HepG2 (cell line): ENCODE data around the gene SRCAP. TPM values are rescaled to one million over a fixed set of nuclear protein-coding genes. Genes with fewer than 3 reads are reported as not detected.

Experiments
- ATAC-seq: fragments of 200-7000 bp; cut with Tn5 transposase; 3 replicates; pipeline ENCODE4 v1.9.1; 2020; ENCODE audit warnings: mild to moderate bottlenecking, moderate library complexity
- BruUV-seq: library from RNA; stranded (reverse); fragments of 400-500 nt; replicated peaks from 2 replicates; lab custom pipeline; 2021; lab: Mats Ljungman, UMichigan
- CTCF ChIA-PET: fragments of 300-600 bp; formaldehyde crosslinking; extraction: SDS; loops from one replicate; lab custom pipeline; 2021; ENCODE audit warnings: low total read pairs, inconsistent platforms, low intra/inter-chr PET ratio; lab: Yijun Ruan, JAX
- POLR2A ChIA-PET: fragments of 350-600 bp; sonication (Branson Sonifier 250); formaldehyde crosslinking; loops from one replicate; lab custom pipeline; 2020; ENCODE audit warnings: antibody characterized with exemption, inconsistent platforms; lab: Yijun Ruan, JAX
- DNase-seq: peaks from one replicate; pipeline ENCODE4 v3.0.0-alpha.2; 2015; ENCODE audit warnings: low spot score
- FAIRE-seq: peaks from 3 replicates; lab custom pipeline; 2011; peaks lifted over from hg19 to GRCh38; lab: Jason Lieb, UNC
- H2AFZ ChIP-seq: one replicate; pipeline ENCODE4 v1.6.1; 2011; ENCODE audit warnings: low read length, inconsistent platforms
- H3K27ac ChIP-seq: fragments of 300-600 bp; 3 replicates; pipeline ENCODE4 v1.8.0; 2011; ENCODE audit warnings: mixed run types, mild to moderate bottlenecking, mixed read lengths, low read length, inconsistent platforms; ENCODE audit not compliant: insufficient read depth; ENCODE audit errors: extremely low read length
- H3K27me3 ChIP-seq, 2 experiments: fragments of 200-600 bp in 1 of 2; 2 replicates in 1 of 2; 3 replicates in 1 of 2; pipeline versions ENCODE4 v1.6.0 to v1.8.0; 2011; ENCODE audit warnings: low read length in 2 of 2, mild to moderate bottlenecking in 2 of 2, moderate library complexity in 2 of 2, inconsistent platforms in 1 of 2; ENCODE audit not compliant: insufficient read depth in 2 of 2, control insufficient read depth in 1 of 2
- H3K36me3 ChIP-seq, 2 experiments: fragments of 200-600 bp in 1 of 2; replicated peaks in 1 of 2; 2 replicates in 1 of 2; 3 replicates in 1 of 2; pipeline versions ENCODE4 v1.5.1 to v1.8.0; 2011; ENCODE audit warnings: low read length in 2 of 2, inconsistent platforms in 1 of 2; ENCODE audit not compliant: insufficient read depth in 2 of 2, control insufficient read depth in 1 of 2
- H3K4me1 ChIP-seq: 2 replicates; pipeline ENCODE4 v1.5.1; 2012; ENCODE audit warnings: low read length, inconsistent platforms; ENCODE audit not compliant: insufficient read depth
- H3K4me2 ChIP-seq: 2 replicates; pipeline ENCODE4 v1.6.0; 2011; ENCODE audit warnings: low read depth, low read length, inconsistent platforms
- H3K4me3 ChIP-seq, 3 experiments: fragments of 200-600 bp in 1 of 3; sonication (generic), shearing (Covaris generic) in 1 of 3; replicated peaks in 1 of 3; 2 replicates each; pipeline ENCODE4 v1.5.1; 2011 to 2016; ENCODE audit warnings: low read length in 3 of 3, inconsistent platforms in 2 of 3, low read depth in 2 of 3, mild to moderate bottlenecking in 2 of 3, control low read depth in 1 of 3, mixed read lengths in 1 of 3; ENCODE audit not compliant: insufficient read depth in 1 of 3
- H3K79me2 ChIP-seq: one replicate; pipeline ENCODE4 v1.6.1; 2011; ENCODE audit warnings: low read length, inconsistent platforms; ENCODE audit not compliant: insufficient read depth
- H3K9ac ChIP-seq: 2 replicates; pipeline ENCODE4 v1.6.0; 2011; ENCODE audit warnings: mild to moderate bottlenecking, low read depth, low read length, inconsistent platforms; ENCODE audit not compliant: insufficient read depth
- H3K9me3 ChIP-seq: 2 replicates; pipeline ENCODE4 v1.5.1; 2012; ENCODE audit warnings: mild to moderate bottlenecking, low read length
- H4K20me1 ChIP-seq: 2 replicates; pipeline ENCODE4 v1.6.0; 2011; ENCODE audit warnings: inconsistent platforms, mild to moderate bottlenecking, low read length, moderate library complexity; ENCODE audit not compliant: insufficient read depth
- AGO2 ChIP-seq: fragments of 200-400 bp; formaldehyde crosslinking; optimal IDR thresholded peaks from 2 replicates; pipeline ENCODE3; 2017; ENCODE audit warnings: mild to moderate bottlenecking, low read depth, low read length, moderate library complexity
- POLR2A ChIP-seq, 2 experiments: IDR thresholded peaks; 2 replicates each; pipeline ENCODE4 v1.6.1; 2011; ENCODE audit warnings: low read depth in 2 of 2, low read length in 2 of 2, mild to moderate bottlenecking in 1 of 2, moderate library complexity in 1 of 2; ENCODE audit not compliant: insufficient read depth in 1 of 2
- ZNF362 ChIP-seq: sonication (generic); formaldehyde crosslinking; IDR thresholded peaks from 2 replicates; pipeline ENCODE4 v1.4.0; 2020; ENCODE audit warnings: missing genetic modification reagents, mild to moderate bottlenecking, borderline replicate concordance
- ZNF768 ChIP-seq: sonication (generic); formaldehyde crosslinking; IDR thresholded peaks from 2 replicates; pipeline ENCODE4 v1.4.0; 2020; ENCODE audit warnings: missing genetic modification reagents
- WGBS: methylation state at CpG from one replicate; pipeline ENCODE4 v1.1.6; 2017; ENCODE audit warnings: low lambda C conversion rate; 5-methylcytosine and 5-hydroxymethylcytosine counted together
- in situ Hi-C: cut with HindIII; loops from 2 replicates; pipeline ENCODE4 v1.10.0; 2017; ENCODE audit warnings: low pct_unique_long_range_greater_than_20kb; ENCODE audit not compliant: extremely low pct_ligation_motif_present
- intact Hi-C: fragments of 100-400 bp; cut with micrococcal nuclease; formaldehyde crosslinking; loops from one replicate; pipeline ENCODE4 v1.10.0; 2022; ENCODE audit not compliant: unreplicated experiment
- polyA plus RNA-seq, 8 experiments: library from polyadenylated mRNA; depleted of rRNA in 3 of 8; stranded (reverse) in 7 of 8; unstranded in 1 of 8; fragments of >200 nt; fragmentation: Illumina TruSeq in 4 of 8; extraction: Trizol in 4 of 8; gene quantifications; 2 replicates each; pipeline versions ENCODE4 v1.2.1 to v1.2.3, GENCODE V29; 2011 to 2016; ENCODE audit warnings: low read depth in 4 of 8, missing spikeins in 1 of 8, mixed read lengths in 1 of 8; ENCODE audit not compliant: insufficient read depth in 1 of 8
- total RNA-seq, 5 experiments: library from RNA; depleted of rRNA; stranded (reverse); fragments of >200 nt; fragmentation: Illumina TruSeq; extraction: Trizol; gene quantifications; 2 replicates each; pipeline ENCODE4 v1.2.3, GENCODE V29; 2016; ENCODE audit warnings: low read depth in 1 of 5
- TF ChIP-seq, protein P1 (sequence below): sonication (generic); formaldehyde crosslinking; IDR thresholded peaks from 2 replicates; pipeline ENCODE4 v1.4.0; 2020; ENCODE audit warnings: missing genetic modification reagents

SRCAP gene
- total and polyA plus RNA-seq, 2 of the 13 experiments (the other 11 are each of a cell fraction or from before 2014, with no cell fraction given) = 4.9 to 9.0 TPM

- Histone ChIP-seq H3K79me2 (no peaks in the 10 kb centered on the region), H2AFZ (no peak overlapping the region), H3K4me2 (no peak overlapping the region), H3K9ac (no peak overlapping the region), H3K9me3 (no peaks in the 10 kb centered on the region), H3K4me3 (no peak overlapping the region), H3K4me1 (peaks cover 10% of the 10 kb centered on the region), H3K27ac (no peak overlapping the region), H3K36me3 (peaks cover 15 to 45% of the 10 kb centered on the region in 2 experiments), H3K27me3 (no peaks in the 10 kb centered on the region), H4K20me1 (no peaks in the 10 kb centered on the region)
- in situ Hi-C loops (no loop called here), intact Hi-C loops (no loop called here)
- ATAC-seq (no peak), DNase-seq (no peak), FAIRE-seq (no peak)
- CTCF ChIA-PET = no interaction called here
- WGBS = 97% methylated on average over 19 of the region's 20 CpGs
- TF ChIP-seq, protein P1, sequence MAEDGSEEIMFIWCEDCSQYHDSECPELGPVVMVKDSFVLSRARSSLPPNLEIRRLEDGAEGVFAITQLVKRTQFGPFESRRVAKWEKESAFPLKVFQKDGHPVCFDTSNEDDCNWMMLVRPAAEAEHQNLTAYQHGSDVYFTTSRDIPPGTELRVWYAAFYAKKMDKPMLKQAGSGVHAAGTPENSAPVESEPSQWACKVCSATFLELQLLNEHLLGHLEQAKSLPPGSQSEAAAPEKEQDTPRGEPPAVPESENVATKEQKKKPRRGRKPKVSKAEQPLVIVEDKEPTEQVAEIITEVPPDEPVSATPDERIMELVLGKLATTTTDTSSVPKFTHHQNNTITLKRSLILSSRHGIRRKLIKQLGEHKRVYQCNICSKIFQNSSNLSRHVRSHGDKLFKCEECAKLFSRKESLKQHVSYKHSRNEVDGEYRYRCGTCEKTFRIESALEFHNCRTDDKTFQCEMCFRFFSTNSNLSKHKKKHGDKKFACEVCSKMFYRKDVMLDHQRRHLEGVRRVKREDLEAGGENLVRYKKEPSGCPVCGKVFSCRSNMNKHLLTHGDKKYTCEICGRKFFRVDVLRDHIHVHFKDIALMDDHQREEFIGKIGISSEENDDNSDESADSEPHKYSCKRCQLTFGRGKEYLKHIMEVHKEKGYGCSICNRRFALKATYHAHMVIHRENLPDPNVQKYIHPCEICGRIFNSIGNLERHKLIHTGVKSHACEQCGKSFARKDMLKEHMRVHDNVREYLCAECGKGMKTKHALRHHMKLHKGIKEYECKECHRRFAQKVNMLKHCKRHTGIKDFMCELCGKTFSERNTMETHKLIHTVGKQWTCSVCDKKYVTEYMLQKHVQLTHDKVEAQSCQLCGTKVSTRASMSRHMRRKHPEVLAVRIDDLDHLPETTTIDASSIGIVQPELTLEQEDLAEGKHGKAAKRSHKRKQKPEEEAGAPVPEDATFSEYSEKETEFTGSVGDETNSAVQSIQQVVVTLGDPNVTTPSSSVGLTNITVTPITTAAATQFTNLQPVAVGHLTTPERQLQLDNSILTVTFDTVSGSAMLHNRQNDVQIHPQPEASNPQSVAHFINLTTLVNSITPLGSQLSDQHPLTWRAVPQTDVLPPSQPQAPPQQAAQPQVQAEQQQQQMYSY (CRISPR knock-in tag) = no peak
- 0 out of 4 replicates have a peak, but pooled peaks of 1 of the 2 experiments have one; percentile 24 for TF ChIP-seq POLR2A (IDR thresholded peaks at IDR 0.05; ENCODE audit: insufficient read depth in 1 of 2, low read depth in 2 of 2, low read length in 2 of 2)
- peak; percentile 47 for TF ChIP-seq AGO2
- no peak for TF ChIP-seq ZNF362 (CRISPR knock-in tag)
- TF ChIP-seq ZNF768 (CRISPR knock-in tag) = peak; percentile 16; the same call in 1 of the 2 replicates
- POLR2A ChIA-PET = interaction anchor here (3.4 kb wide), 1 partner anchor 8 kb away, joined by 15 read pairs; the partner anchor contains the start of gene PHKG2
- no TSS peak for BruUV-seq
These were observed 57.2 kb downstream of the SRCAP start for GRCh38 chr16:30755955-30756780.
